SW 1271 (cell line): ENCODE results near the gene TRIM17.

ENCODE experiments used
- DNase-seq, 2 experiments: peaks; one replicate each; lab custom pipeline; 2025; lab: John Stamatoyannopoulos, UW

Gene TRIM17, protein sequence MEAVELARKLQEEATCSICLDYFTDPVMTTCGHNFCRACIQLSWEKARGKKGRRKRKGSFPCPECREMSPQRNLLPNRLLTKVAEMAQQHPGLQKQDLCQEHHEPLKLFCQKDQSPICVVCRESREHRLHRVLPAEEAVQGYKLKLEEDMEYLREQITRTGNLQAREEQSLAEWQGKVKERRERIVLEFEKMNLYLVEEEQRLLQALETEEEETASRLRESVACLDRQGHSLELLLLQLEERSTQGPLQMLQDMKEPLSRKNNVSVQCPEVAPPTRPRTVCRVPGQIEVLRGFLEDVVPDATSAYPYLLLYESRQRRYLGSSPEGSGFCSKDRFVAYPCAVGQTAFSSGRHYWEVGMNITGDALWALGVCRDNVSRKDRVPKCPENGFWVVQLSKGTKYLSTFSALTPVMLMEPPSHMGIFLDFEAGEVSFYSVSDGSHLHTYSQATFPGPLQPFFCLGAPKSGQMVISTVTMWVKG

DNA sequence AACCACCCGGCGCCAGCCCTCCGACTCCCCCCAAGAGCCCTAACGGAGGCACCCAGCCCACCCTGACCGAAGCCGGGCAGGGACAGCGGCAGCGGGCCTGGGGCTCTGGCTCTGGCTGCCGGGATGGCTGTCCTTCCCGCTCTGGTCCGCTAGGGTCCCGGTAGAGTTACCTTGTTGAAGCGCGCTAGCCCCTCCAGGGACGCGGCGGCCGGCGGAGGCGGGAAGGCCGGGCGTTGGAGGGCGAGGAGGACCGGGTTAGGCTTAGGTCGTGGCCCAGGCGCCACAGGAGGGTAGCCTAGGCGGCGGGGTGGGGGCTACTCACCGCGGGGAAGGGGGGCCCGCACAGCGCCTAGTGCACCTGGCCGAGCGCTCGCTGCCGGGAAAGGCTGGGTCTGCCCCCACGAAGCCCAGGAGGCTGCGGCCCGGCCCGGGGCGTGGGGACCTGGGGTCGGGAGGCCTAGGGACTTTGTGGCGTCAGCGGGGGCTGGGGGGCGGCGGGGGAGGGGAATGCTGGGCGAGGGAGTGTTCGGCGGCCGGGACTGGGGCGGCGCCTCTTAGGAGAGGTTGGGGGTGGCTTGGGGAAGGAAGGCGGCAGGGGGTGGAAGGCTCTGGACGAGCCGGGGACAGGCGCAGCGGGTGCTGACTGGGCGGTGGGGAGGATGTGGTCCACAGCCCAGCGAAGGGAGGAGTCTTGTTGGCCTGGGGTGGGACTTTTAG lies at the start of gene TRIM17:
Gene TRIM17, minus strand, starts transcription at position 645 of the 717 bp plus-strand sequence. CDS start 1,789 bp downstream, outside the sequence.
- DNase-seq = no peak

- no peak for DNase-seq
Measured at GRCh38 chr1:228465571-228466146, 49.0 kb upstream of the TRIM17 start.

DNA sequence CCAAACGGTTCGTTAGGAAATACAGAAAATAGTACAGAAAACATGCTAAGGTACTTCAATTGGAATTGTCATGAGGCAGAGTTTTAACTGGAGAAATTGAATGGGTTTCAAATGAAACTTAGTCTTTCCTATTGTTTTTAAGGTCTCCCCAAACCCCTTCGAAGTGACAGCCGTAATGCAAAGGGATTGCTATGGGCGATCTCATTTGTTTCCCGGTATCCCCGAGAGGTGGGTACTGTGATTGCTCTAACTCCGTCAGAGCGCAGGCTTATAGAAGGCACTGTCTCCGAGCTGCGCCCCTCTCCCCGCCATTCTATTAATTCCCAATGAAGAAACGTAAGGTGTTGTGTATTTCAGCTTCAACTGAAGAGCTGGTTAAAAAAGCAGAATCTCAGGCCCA lies 48.5 kb upstream of the TRIM17 start:
- DNase-seq = no peak

DNA sequence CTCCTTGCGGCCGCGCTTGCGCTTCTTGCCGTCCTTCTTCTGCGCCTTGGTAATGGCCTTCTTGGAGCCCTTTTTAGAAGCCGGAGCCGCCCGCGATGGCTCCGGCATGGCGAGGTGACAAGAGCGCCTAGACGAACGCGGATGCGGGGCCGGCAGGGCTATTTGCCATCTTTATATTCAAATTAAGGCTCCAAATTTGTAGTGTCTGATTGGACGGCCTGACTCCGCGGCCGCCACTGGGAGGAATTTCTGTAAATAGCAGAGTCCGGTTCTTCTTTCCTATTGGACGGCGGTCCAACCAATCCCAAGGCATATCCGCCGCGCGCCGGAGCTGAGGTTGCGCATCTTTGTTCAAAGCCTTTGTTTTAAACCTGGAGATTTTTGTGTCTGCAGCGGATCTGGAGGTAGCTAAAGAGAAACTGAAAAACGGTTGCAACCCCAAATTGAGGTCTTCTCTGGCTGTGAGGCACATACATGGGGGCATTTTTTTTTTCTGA lies 47.9 kb upstream of the TRIM17 start:
- no peak for DNase-seq

DNA sequence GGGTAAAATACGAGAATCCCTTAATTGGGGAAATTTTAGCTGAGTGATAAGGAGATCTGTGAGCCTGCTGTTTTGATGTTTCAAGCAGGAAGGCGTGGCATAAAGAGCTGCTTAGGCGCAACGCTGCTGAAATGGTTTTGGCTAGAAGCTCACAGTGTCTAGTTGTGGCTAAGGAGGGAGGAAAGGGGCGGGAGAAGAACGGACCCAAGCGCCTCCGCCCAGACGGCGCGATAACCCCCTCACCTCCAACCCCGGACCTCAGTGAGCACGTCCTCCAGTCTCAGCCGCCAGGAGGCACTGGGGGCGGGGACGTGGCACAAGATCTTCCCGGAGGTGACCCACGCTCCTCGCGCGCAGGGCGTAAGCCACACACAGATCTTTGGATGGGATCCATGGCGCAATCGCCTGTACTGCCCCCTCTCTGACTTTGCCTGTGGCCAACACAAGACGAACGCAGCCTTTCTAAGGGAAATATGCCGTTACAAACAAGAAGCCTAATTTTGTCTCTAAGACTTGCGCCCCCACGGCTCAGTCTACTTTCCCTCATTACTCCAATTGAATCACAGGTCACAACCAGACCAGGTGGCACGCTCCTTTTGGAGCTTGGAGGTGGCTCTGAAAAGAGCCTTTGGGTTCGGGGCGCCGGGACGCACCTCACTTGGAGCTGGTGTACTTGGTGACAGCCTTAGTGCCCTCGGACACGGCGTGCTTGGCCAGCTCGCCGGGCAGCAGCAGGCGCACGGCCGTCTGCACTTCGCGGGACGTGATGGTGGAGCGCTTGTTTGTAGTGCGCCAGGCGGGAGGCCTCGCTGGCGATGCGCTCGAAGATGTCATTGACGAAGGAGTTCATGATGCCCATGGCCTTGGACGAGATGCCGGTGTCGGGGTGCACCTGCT lies 47.1 kb upstream of the TRIM17 start:
- DNase-seq = no peak

DNA sequence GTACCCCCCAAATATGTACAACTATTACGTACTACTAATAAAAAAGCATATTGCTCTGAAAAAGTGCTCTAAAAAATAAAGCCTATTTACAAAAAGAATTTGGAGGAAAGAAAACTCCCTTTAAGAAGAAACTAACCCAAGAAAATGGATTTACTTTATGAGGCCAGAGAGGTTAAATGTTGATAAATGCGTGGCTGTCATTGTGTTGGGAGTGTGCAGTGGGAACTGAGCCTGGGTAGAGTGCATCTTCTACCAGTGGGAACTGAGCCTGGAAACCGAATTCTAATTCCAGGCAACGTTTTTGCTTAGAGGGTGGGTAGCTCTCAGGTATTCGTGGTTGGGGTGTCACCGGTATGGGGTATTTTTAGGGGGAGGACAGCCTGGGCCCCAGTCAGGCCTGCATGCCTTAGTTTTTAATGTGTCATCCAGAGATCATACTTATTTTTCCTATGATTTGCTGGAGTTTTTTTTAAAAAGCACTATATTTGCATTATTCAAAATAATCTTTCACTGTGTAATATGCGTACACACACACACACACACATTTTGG lies 46.4 kb upstream of the TRIM17 start:
- no peak for DNase-seq

GRCh38 chr1:228462560-228462959 lies 45.9 kb upstream of the TRIM17 start:
- DNase-seq = no peak

DNA sequence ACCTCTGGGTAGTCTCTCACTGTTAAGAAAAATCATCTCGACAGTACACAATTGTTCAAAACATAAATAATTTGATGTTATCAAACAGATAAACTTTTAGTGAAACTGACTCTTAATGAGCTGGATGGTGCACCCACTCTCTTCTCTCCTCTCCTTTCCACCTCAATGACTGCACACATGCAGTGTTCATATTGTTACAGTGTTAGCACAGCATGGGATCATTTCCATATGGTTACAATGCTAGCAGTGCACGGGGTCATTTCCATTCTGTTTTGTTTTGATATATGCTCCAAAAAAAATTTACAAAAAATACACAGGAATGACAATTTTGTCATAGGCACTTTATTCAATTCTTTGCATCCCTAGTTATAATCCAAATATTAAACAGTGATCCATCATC lies 44.2 kb upstream of the TRIM17 start:
- no peak for DNase-seq

DNA sequence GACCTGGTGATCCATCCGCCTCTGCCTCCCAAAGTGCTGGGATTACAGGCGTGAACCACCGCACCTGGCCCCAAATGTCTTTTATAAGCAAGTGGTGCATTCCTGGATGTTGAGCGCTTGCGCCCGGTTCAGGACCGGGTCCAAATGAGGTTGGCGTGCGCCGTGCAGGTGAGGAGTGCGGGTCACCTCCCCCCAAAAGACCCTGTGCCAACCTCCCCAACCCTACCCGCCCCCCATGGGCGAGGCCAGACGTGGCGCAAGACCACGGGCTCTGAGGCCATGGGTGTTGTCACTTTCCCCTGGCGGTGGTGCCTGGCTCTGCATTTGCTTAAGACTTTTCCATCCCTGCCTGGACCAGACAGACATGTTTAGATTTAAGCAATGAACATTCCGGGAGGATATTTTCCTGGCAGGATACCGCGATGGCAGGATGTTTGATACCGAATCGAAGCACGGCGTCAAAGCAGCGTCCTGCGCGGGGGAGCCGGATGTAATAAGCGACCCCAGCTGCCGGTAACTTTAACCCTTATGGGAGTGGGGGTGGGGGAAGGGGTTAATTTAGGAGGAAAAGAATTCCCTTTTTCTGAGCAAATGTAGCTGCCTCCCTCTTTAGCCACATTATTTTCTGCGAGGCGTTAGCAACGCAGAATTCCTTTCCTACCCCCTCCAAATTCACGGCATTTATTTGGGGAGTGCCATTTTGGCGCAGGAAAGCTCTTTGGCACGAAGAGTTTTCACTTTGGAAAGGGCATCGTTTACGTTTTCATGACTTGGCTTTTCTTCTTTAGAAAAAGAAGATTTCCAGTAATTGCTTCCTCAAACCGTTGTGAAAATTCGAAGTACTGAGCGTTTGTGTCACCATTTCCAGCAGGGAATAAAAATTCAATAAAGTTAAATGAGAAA lies 42.7 kb upstream of the TRIM17 start:
- no peak for DNase-seq

DNA sequence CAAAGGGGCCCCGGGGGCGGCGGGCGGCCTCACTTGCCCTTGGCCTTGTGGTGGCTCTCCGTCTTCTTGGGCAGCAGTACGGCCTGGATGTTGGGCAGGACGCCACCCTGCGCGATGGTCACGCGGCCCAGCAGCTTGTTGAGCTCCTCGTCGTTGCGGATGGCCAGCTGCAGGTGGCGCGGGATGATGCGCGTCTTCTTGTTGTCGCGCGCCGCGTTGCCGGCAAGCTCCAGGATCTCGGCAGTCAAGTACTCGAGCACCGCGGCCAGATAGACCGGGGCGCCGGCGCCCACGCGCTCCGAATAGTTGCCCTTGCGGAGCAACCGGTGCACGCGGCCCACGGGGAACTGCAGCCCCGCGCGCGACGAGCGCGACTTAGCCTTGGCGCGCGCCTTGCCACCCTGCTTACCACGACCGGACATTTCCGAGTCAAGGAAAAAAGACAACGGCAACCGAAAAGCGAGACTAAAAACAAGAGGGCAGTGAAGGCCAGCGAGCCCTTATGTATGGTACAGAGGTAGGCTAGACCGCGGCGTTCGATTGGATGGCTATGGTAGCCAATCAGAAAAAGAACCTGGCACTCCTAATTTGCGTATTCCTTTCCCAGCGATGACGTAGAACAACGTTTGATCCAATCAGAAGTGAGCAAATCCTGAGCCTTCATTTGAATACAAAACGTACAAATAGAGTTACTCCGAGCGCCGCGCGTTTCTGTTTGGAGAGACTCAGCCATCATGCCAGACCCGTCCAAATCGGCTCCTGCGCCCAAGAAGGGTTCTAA lies 40.9 kb upstream of the TRIM17 start:
- no peak for DNase-seq

- no peak for DNase-seq
Measured at GRCh38 chr1:228457017-228457395, 40.3 kb upstream of the TRIM17 start.

DNA sequence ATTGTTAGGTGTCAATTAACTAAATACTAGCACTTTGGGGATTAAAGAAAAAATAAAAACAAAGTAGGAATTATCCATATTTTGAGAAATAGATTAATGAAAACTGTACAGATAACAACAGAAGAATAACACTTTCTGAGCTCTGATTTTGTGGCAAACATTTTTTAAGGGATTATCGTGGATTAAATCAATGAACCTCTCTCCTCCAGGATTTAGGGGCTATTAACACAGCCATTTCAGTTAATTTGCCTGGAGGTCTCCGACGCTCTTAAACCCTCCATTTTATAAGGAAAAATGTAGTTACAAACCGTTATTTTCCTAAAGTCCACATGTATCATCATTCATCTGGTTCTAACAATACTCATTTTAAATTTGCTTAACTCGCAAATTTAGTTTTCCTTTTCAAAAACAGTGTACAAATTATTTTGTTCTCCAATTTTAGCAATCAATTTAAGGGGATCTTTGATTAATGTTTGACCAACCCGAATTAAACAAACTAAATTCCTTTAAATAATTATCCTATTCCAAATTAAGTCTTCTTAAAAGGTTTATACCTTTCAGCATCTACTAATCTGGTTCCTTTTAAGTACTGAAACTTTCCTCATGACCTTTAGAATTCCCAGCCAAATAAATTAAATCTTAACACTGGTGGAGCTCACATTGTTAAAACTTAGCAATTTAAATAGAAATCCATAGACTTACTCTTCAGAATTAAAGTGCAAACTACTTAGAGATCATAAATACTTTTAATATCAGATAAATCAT lies 39.8 kb upstream of the TRIM17 start:
- DNase-seq = no peak

- DNase-seq = no peak
Measured at GRCh38 chr1:228455715-228456114, 39.1 kb upstream of the TRIM17 start.

DNA sequence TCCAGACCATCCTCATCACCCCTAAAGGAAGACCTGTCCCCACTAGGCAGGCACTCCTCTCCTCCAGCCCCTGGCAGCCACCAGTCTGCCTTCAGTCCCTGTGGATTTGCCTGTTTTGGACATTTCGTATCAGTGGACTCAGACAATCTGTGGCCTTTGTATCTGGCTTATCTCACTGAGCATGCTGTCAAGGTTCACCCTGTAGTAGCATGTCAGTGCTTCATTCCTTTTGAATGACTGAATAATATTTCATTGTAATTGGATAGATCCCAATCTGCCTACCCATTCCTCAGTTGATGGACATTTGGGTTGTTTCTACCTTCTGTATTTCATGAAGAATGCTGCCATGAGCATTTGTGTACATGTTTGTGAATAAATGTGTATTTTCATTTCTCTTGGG lies 37.6 kb upstream of the TRIM17 start:
- DNase-seq = no peak

DNA sequence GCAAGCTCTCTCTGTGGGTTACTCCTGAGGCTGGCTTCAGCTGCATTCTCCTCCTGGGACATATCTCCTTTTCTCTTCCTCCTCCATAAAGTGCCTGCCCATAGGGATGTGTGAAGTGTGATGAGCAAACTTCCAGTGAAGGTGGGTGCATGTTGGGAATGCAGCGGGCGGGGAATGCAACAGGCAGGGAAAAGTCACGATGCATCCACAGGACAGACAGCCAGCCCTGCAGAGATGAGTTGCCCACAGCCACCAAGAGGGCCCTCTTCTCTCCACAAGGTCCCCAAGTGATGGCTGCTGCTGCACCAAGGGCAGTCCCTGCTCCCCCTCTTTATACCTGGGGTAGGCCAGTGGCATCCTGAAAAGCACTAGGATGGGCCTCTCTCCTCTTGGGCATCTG lies 37.0 kb upstream of the TRIM17 start:
- DNase-seq = no peak

GRCh38 chr1:228453022-228453560 lies 36.4 kb upstream of the TRIM17 start:
- no peak for DNase-seq

DNA sequence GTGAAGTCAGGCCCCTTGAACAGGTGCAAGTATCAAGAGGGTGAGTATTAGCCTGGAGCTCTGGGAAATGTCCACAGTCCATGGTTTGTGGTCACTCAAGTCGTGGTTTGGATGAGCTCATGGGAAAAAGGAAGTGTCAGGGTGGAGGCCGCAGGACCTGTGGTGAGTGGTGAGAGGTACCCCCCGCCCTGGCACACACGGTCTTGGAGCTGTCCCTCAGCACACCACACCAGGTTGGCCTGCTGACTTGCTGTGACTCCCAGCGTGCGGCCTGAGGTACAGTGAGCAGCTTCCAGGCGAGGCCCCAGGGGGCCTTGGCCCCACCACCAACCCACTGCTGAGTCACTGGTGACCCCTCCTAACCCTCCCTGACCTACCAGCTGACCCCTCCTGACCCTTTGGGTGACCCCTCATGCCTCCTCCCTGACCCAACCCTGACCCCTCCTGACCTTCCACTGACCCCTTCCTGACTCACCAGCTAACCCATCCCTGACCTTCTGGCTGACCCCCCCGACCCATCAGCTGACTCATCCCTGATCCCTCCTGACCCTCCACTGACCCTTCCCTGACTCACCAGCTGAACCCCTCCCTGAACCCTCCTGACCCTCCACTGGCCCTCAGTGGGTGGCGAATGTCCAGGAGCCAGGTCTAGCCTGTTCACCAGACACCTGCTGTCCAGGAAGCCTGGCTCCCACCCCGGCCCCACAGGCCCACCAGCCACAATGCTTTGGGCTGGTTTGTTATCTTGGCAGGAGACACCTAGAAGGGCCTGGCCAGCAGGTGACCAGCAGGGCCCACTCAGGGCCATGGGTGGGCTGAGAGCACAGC lies 35.7 kb upstream of the TRIM17 start:
- DNase-seq = peak in 1 of 2 experiments; percentile 16

GRCh38 chr1:228450200-228450599 lies 33.5 kb upstream of the TRIM17 start:
- no peak for DNase-seq
